MCF 10A (cell line): Measurements from ENCODE around the gene BRINP3. TPM values are rescaled to one million over a fixed set of nuclear protein-coding genes. Genes with fewer than 3 reads are reported as not detected.

Experiments used
- BruUV-seq: library from RNA; stranded (reverse); fragments of 400-500 nt; replicated peaks from 2 replicates; lab custom pipeline; 2021; lab: Mats Ljungman, UMichigan
- CTCF ChIA-PET: fragments of 300-600 bp; sonication (Branson Sonifier 250); formaldehyde crosslinking; extraction: SDS; loops from one replicate; lab custom pipeline; 2021; ENCODE audit warnings: antibody characterized with exemption, inconsistent platforms; lab: Yijun Ruan, JAX
- POLR2A ChIA-PET: fragments of 300-600, 350-650 bp; sonication (Branson Sonifier 250); formaldehyde crosslinking; extraction: SDS; loops from one replicate; lab custom pipeline; 2020; ENCODE audit warnings: antibody characterized with exemption, inconsistent platforms; lab: Yijun Ruan, JAX
- DNase-seq: peaks from one replicate; pipeline ENCODE4 v3.0.0-alpha.2; 2018; ENCODE audit not compliant: unreplicated experiment
- H3K27ac Mint-ChIP-seq: one replicate; pipeline ENCODE4 v1.8.0; 2022; ENCODE audit warnings: mild to moderate bottlenecking, low read depth, mixed read lengths; ENCODE audit not compliant: unreplicated experiment
- H3K27me3 Mint-ChIP-seq: one replicate; pipeline ENCODE4 v1.8.0; 2022; ENCODE audit warnings: mixed read lengths; ENCODE audit not compliant: insufficient read depth, unreplicated experiment
- H3K36me3 Mint-ChIP-seq: one replicate; pipeline ENCODE4 v1.8.0; 2022; ENCODE audit warnings: mild to moderate bottlenecking, moderate library complexity, mixed read lengths; ENCODE audit not compliant: insufficient read depth, unreplicated experiment
- H3K4me1 Mint-ChIP-seq: one replicate; pipeline ENCODE4 v1.8.0; 2022; ENCODE audit warnings: mixed read lengths; ENCODE audit not compliant: insufficient read depth, unreplicated experiment
- H3K4me3 Mint-ChIP-seq: one replicate; pipeline ENCODE4 v1.8.0; 2022; ENCODE audit warnings: mild to moderate bottlenecking, moderate library complexity, mixed read lengths; ENCODE audit not compliant: unreplicated experiment
- H3K9me3 Mint-ChIP-seq: one replicate; pipeline ENCODE4 v1.8.0; 2022; ENCODE audit warnings: mixed read lengths; ENCODE audit not compliant: unreplicated experiment
- CTCF ChIP-seq: fragments of 200-600 bp; IDR thresholded peaks from one replicate; pipeline ENCODE4 v1.8.0; 2022; ENCODE audit warnings: antibody characterized with exemption, mild to moderate bottlenecking; ENCODE audit not compliant: unreplicated experiment
- intact Hi-C: fragments of 100-400 bp; cut with micrococcal nuclease; formaldehyde crosslinking; loops from 2 replicates; pipeline ENCODE4 v1.14.1; 2022
- total RNA-seq: library from RNA; stranded (reverse); gene quantifications from 2 replicates; pipeline ENCODE4 v1.2.3, GENCODE V29; 2022

Gene BRINP3
- total RNA-seq, 1 experiment from 2014 or later: 0.26 TPM

GRCh38 chr1:190243056-190243455 is 234.6 kb downstream of the BRINP3 start:
- DNase-seq: no peak
- Mint-ChIP-seq H3K4me1 (no peaks in the 10 kb centered on the region), H3K9me3 (no peaks in the 10 kb centered on the region), H3K27me3 (no peaks in the 10 kb centered on the region), H3K36me3 (no peaks in the 10 kb centered on the region), H3K27ac (no peak overlapping the region), H3K4me3 (no peak overlapping the region)
- ChIA-PET POLR2A (no interaction called here), CTCF (no interaction called here)
- TF ChIP-seq CTCF: no peak
- no TSS peak for BruUV-seq
- intact Hi-C loops: no loop called here

- no peak overlapping the region for H3K4me3 Mint-ChIP-seq
- DNase-seq: no peak
- TF ChIP-seq CTCF: no peak
- H3K4me1 Mint-ChIP-seq: no peaks in the 10 kb centered on the region
- H3K9me3 Mint-ChIP-seq: no peaks in the 10 kb centered on the region
- H3K27ac Mint-ChIP-seq: no peak overlapping the region
- no TSS peak for BruUV-seq
- ChIA-PET CTCF (interaction anchor here (0.6 kb wide), 1 partner anchor 160 kb away, joined by 3 read pairs; no protein-coding TSS in a partner anchor), POLR2A (no interaction called here)
- H3K36me3 Mint-ChIP-seq: no peaks in the 10 kb centered on the region
- intact Hi-C loops: no loop called here
- H3K27me3 Mint-ChIP-seq: no peaks in the 10 kb centered on the region
These were observed 251.7 kb downstream of the BRINP3 start for GRCh38 chr1:190226006-190226405.

GRCh38 chr1:190212450-190212849 is 265.2 kb downstream of the BRINP3 start:
- no peak for TF ChIP-seq CTCF
- POLR2A ChIA-PET: no interaction called here
- CTCF ChIA-PET: interaction anchor here (0.8 kb wide), 1 partner anchor 40 kb away, joined by 3 read pairs; no protein-coding TSS in a partner anchor
- no peak overlapping the region for H3K27ac Mint-ChIP-seq
- H3K9me3 Mint-ChIP-seq: no peaks in the 10 kb centered on the region
- H3K36me3 Mint-ChIP-seq: no peaks in the 10 kb centered on the region
- intact Hi-C loops: no loop called here
- no peaks in the 10 kb centered on the region for H3K4me1 Mint-ChIP-seq
- DNase-seq: no peak
- H3K4me3 Mint-ChIP-seq: no peak overlapping the region
- H3K27me3 Mint-ChIP-seq: no peaks in the 10 kb centered on the region
- BruUV-seq: no TSS peak

- Mint-ChIP-seq H3K9me3 (no peaks in the 10 kb centered on the region), H3K4me1 (peaks cover 6% of the 10 kb centered on the region), H3K36me3 (no peaks in the 10 kb centered on the region), H3K4me3 (no peak overlapping the region), H3K27ac (no peak overlapping the region), H3K27me3 (no peaks in the 10 kb centered on the region)
- no peak for TF ChIP-seq CTCF
- intact Hi-C loops: no loop called here
- ChIA-PET CTCF (interaction anchor here (0.6 to 0.7 kb wide), 2 partner anchors 175 to 1351 kb away, joined by 3 read pairs; no protein-coding TSS in a partner anchor), POLR2A (no interaction called here)
- DNase-seq: no peak
- no TSS peak for BruUV-seq
These were observed 269.9 kb downstream of the BRINP3 start for GRCh38 chr1:190207733-190208132.
